PFSK-1 (cell line): ENCODE data around the gene C1orf210.

Experiments used
- POLR2AphosphoS5 ChIP-seq: IDR thresholded peaks from 2 replicates; pipeline ENCODE4 v1.6.1; 2012; ENCODE audit warnings: low read depth, mild to moderate bottlenecking, control low read depth, low read length, moderate library complexity
- SIN3A ChIP-seq: IDR thresholded peaks from 2 replicates; pipeline ENCODE4 v1.6.1; 2012; ENCODE audit warnings: mild to moderate bottlenecking, low read length, moderate library complexity, borderline replicate concordance; ENCODE audit not compliant: insufficient read depth
- TAF1 ChIP-seq: IDR thresholded peaks from 2 replicates; pipeline ENCODE4 v1.6.1; 2012; ENCODE audit warnings: low read length, control low read depth, borderline replicate concordance; ENCODE audit not compliant: insufficient read depth
- TF ChIP-seq, protein P1 (sequence below), 2 experiments: IDR thresholded peaks; 2 replicates each; pipeline versions ENCODE4 v1.6.1 to v1.8.0; 2011 to 2012; ENCODE audit warnings: low read depth in 2 of 2, low read length in 2 of 2, control low read depth in 1 of 2, inconsistent platforms in 1 of 2, mild to moderate bottlenecking in 1 of 2, moderate library complexity in 1 of 2; ENCODE audit not compliant: insufficient read depth in 1 of 2

DNA sequence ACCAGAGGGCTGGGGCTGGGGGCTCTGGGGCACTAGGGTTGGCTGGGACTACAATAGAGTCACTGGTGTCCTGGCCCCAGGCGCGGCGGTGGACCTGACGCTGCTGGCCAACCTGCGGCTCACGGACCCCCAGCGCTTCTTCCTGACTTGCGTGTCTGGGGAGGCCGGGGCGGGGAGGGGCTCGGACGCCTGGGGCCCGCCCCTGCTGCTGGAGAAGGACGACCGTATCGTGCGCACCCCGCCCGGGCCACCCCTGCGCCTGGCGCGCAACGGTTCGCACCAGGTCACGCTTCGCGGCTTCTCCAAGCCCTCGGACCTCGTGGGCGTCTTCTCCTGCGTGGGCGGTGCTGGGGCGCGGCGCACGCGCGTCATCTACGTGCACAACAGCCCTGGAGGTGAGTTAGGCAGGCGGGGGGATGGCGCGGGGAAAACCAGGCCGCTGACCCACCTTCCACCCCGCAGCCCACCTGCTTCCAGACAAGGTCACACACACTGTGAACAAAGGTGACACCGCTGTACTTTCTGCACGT is 19.5 kb upstream of the C1orf210 start:
- TF ChIP-seq, protein P1, sequence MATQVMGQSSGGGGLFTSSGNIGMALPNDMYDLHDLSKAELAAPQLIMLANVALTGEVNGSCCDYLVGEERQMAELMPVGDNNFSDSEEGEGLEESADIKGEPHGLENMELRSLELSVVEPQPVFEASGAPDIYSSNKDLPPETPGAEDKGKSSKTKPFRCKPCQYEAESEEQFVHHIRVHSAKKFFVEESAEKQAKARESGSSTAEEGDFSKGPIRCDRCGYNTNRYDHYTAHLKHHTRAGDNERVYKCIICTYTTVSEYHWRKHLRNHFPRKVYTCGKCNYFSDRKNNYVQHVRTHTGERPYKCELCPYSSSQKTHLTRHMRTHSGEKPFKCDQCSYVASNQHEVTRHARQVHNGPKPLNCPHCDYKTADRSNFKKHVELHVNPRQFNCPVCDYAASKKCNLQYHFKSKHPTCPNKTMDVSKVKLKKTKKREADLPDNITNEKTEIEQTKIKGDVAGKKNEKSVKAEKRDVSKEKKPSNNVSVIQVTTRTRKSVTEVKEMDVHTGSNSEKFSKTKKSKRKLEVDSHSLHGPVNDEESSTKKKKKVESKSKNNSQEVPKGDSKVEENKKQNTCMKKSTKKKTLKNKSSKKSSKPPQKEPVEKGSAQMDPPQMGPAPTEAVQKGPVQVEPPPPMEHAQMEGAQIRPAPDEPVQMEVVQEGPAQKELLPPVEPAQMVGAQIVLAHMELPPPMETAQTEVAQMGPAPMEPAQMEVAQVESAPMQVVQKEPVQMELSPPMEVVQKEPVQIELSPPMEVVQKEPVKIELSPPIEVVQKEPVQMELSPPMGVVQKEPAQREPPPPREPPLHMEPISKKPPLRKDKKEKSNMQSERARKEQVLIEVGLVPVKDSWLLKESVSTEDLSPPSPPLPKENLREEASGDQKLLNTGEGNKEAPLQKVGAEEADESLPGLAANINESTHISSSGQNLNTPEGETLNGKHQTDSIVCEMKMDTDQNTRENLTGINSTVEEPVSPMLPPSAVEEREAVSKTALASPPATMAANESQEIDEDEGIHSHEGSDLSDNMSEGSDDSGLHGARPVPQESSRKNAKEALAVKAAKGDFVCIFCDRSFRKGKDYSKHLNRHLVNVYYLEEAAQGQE (IDR thresholded peaks at IDR 0.05; ENCODE audit: insufficient read depth in 1 of 2, low read depth in 2 of 2, low read length in 2 of 2) = no peak
- TF ChIP-seq SIN3A (no peak), POLR2AphosphoS5 (no peak), TAF1 (no peak)
